ENCODE measurements around the gene MAX.
"Not testable (repeated sequence)": the region's sequence is repeated elsewhere in the genome, so short reads cannot be mapped to it uniquely, and the experiment has no call there.

Gene MAX

DNA sequence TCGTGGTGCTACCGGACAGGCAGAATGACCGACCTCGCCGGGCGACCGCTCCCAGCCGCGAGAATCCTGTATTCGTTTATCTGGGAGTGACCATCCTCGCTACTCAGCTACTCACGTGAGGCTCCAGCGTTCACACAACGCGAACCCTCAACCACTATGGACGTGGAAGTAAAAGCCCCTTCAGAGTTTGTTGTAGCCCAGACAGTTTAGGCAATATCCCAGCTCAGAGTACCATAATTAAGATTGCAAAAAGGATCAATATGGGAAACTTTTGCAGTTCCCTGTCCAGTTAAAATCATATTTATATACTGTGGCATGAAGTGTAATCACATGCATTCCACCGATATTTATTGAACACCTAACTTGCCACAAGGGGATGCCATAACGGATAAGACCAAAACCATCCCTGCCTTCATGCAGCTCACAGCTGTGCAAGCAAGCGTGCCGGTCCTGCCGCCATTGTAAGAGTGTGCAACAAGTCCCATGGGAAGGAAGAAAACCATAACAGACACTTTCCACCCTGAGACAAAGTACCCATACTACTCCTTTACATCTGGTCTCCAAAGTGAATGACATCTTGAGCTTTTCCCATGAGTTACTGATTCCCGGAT lies 938 bp upstream of the MAX start:
- no peak for DNase-seq

DNA sequence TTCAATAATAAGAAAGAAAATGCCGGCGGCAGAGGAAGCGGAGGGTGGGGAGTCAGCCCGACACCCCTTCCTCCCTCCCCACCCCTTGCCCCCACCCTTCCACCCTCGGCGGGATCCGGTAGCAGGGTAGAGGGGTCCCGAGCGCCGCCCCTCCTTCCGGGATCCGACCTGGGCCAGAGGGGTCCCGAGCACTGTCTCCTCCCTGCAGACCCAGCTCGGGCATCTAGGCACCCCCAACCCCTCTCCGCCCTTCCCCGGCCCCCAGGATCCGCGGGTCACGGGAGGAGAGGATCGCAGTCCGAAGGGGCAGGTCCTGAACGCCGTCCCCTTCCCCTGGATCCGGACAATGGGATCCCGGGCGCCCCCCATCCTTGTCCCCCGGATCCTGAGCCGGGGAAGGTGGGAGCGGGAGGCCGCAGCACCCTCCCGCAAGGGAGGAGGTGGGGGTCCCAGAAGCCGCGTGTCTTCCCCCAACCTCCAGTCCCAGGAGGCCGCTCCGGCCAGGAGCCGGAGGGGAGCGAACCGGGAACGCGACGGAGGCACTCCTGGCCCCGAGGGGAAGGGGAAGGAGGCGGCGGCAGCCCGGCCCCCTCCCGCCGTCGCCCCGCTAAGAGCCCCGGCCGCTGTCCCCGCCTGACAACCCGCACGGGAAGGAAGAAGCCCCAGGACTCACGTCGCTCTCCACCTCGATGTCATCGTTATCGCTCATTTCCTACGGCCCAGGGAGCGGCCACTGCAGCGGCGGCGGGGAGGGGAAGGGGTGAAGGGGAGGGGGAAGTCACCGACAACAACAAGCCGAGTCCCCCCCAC lies 481 bp downstream of the MAX start:
- peak; percentile 36 for DNase-seq

DNA sequence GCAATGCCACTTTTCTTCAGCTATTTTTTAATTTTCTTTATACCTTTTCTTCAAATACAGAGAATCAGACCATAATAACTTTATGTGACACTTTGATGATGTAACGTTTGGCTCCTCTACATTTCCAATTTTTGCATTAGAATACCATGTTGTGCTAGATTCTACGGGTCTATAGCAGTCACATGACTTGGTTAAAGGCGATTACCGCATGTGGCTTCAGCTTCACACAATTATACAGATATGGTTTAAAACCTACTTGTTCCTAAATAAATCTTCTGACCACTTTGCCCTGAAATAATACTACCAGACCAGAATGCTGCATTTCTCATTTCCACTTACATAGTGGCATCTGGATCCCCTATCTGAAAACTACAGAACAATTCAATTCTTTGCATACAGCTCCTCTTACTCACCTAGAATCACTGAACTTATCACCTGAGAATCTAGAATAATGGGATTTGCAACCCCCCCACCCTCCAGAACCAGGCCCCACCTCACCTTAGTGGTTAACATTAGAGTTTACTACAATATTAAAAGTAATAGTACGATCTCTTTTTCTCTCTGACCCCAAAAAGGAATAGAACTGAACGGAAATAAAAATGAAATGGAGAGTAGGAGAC lies 1.3 kb downstream of the MAX start:
- no peak for DNase-seq

DNA sequence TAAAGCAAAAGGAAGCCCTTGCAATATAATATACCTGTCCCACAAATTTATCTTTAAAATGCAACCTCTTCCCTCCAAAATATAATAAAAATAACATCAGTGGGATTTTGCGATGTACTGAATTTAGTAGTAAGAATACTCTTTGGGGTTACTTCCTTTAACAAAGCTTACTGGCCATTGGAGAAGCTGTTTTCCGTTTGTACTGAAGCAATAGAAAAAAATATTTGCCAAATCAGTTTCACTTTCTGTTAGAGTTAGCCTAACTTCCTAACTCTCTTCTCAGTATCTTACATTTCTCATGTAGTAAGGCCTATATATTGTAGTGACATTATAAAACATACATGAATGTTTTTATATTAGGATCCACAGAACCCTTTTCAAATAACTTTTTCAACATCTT lies 3.7 kb downstream of the MAX start:
- DNase-seq = no peak

DNA sequence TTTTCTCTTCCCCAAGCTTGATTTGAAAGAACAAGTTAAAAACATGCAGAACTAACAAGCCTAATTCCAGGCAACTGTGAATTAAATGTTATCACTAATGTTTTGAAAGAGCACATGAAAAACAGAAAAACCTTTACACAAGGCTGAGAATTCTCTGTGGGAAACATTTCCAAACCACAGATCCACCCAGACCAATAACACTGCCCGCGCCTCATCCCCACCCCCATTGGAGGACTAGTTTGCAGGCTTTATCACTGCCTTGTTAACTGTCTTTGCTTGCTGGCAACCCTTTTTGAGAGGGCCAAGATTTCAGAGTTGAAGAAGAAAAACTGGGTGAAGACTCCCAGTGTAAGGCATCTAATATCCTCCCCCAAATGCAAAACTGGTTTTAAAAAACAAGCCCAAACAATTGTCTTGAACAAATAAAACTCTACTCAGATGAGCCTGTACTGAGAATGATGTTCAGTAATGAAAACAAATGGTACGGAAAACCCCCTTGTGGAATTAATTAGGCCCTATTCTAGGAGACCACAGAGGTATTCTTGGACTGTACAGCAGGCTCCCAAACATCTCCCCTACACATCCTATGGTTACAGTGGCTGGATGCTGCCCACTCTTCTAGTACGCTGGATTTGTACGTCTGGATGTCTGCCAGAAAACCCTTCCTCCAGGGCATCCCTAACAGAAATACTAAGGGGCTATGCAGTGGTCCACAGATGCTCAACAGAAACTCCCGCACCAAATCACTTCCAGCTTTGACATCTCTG lies 5.8 kb downstream of the MAX start:
- DNase-seq = no peak

DNA sequence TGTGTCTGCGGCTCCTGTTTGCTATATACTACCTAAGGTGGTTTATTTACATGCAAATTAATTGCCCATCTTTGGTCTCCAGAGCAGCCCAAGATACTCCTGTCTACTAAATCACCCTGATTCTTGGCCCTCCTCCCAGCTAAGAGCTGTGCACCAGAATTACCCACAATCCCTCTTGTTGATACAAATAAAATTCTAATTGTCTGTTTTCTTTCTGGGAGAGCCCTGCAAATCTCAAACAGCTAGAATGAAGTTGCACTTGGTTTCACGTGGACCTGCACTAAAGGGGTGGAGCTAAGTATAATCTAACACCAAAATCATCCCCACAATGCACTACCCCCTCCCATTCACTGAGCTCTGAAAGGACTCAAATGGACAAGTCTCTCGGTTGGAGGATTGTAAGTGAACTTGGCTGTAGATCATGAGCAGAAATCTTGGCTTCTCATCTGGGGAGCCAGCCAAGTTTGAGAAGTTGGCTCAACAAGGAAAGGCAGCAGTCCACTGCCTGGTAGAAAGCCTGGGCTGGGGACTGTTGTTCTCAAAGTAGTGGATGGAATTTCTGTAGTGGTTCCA lies 6.6 kb downstream of the MAX start:
- no peak for DNase-seq

DNA sequence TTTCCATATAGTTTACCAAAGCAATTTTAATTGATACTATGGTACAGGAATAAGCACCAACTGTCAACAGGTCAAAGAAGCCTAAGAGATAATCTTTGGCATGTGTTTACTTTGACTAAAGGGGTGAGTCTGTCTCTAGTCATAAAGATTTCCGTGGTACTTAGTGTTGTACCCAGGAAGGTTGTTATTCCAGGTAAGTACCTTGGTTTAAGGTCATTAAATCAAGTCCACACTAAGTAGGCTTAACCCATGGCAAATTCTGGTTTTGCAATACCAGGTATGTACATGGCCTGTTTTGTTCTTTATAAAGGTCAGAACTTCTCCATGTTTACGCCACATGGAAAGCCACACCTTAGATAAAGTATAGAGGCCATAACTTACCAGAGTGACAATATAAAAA lies 10.0 kb downstream of the MAX start:
- no peak for DNase-seq

DNA sequence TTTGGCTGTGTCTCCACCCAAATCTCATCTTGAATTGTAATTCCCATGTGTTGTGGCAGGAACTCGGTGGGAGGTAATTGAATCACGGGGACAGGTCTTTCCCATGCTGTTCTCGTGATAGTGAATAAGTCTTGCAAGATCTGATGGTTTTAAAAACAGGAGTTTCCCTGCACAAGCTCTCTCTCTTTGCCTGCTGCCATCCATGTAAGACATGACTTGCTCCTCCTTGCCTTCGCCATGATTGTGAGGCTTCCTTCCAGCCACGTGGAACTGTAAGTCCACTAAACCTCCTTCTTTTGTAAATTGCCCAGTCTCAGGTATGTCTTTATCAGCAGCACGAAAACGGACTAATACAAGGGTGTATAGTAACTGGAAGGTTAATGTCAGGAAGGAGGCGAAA lies 14.5 kb downstream of the MAX start:
- not testable (repeated sequence) for DNase-seq

DNA sequence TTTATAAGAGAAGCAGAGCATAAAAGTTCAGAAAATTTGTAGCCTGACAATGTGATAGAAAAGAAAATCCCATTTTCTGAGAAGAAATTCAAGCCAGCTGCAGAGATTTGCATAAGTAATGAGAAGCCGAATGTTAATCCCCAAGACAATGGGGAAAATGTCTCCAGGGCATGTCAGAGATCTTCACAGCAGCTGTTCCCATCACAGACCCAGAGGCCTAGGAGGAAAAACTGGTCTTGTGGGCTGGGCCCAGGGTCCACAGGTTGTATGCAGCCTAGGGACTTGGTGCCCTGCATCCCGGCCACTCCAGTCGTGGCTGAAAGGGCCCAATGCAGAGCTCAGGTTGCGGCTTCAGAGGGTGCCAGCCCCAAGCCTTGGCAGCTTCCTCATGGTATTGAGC lies 15.6 kb downstream of the MAX start:
- DNase-seq = not testable (repeated sequence)

DNA sequence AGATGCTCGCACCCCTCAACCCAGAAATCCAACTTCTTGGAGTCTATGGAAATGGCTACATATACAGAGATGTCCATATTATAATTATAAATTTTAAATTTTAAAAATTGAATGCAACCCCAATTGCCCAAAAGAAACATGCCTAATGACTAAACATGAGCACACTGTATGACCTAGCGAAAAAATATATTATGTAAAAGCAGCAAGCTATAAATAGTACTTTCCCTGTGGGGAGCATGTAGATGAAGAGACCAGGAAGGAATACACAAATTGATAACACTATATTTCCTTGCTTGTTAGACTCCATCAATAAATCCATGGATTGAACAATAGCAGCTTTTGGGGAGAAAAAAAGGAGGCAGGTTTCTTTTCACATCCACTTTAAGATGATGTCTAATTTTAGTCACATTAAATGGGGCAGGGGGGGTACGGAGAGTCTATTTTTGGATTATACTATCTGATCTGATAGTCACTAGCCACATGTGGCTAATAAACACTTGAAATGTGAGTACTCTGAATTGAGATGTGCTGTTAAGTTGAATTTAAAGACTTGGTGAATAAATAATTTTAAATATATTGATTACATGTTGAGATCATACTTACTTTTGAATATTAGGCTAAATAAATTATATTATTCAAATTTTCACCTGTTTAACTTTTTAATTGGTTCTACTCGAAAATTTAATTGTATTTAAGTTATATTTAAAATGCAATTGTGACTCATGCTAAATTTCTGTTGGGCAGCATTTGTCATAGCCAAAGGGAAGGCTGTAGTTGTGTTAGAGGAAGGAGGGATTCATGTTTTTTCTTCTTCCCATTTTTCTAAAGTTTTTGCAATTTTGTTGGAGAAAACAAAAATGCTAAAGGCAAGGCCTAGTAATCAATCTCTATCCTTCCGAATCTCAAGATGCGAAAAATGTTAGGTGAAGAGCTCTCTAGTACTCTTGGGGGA lies 17.5 kb downstream of the MAX start:
- DNase-seq = no peak

DNA sequence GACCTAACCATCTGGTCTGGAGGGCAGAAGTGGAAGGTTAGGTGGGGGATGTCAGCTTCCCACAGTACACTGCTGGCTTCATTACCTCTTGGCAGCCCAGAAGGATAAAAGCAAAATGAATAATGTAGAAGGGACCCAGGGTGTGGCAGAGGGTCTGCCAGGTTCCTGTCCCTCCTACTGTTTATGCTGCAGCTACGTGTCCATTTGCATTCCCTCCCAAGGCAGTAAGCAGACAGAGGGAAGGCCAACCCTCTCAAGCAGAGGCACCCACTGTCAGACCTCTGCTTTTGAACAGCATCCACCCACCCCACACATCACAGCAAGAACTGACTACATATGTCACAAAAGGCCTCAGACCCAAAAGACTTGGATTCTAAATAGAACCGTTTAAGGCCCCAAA lies 19.4 kb downstream of the MAX start:
- no peak for DNase-seq

DNA sequence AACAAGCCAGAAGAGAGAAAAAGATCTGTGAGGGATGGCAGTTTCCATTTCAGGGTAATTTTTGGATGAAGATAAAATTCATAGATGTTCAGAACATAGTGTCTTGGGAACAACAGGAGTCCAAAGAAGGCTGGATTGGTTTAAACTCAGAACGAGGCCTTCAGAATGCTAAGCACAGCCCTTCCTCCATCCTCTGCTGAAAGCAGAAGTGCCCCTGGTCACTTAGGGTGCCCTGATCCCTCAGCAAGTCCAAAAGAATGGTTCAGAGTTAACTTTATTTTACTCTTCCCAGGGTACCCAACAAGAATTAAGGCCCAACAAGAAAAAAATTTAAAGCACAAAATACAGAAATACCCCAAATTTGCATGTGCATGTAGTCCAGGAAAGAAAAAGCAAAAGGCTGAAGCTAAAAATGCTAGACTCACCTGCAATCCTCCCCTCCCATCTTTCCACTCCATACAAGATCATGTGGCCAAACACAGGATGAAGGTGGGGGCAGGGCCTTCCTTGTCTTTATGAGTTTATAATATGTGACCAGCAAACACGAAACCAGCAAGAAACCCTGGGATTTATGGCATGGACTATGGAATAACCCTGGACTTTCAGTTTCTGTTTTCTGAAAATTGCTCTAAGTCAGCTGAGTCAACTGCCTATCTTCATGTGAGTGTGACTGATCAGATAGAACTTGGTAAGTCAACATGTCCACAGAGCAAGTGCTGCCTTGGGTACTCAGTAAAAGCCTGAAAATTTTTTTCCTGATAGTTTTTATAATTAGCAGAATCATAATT lies 21.2 kb downstream of the MAX start:
- DNase-seq = no peak

DNA sequence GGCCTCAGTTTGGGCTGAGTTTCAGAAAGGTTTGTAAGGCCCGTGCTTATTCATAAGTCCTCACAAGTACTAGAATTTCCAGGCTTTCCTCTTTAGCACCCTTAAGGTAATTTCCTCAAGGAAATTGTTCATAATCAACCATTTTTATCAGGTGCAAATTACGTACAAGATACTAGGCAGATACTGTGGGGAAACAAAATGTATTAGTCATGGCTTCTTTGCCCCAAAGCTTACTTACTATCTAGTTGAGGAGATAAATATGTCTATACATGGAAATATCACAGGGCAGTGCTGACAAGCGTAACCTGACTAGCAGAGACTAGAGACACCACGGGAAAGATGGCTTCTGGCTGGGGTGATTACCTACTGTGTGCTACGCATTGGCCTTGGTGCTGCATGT lies 22.5 kb downstream of the MAX start:
- no peak for DNase-seq

DNA sequence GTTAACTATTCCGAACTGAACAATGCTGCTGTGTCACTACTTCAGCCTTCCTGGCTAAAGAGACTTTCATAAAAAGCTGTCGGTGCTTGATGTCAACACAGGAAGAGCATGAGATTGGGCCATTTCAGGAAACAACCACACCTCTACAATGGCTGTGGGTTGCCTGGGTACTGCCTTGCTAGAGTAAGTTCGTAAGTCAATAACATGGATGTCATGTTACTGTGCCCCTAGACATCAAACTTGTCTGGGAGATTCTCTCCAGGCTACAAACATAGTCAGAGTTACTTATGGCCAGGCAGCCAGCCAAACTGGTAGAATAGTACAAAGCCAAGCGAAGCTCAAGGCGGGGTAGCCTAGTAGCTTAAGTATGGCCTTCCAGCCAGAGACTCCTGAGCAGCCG lies 23.1 kb downstream of the MAX start:
- no peak for DNase-seq

DNA sequence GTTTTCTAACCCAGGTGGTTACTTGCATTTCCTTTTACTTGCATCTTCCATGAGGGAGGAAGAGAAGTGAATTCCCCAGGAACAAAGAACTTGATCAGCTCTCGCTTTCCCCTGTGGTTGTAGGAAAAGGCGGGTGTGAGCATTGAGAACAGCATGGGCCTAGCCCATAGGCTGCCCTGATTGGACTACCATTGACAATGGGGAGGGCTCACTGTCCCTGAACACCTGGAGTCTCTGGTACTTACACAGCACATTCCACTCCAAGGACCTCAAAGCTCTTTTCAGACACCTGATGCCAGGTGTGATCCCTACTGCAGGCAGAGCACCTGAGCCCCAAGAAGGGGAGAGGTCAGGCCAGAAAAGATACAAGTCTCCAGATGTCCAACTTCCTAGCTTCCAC lies 25.0 kb downstream of the MAX start:
- no peak for DNase-seq

DNA sequence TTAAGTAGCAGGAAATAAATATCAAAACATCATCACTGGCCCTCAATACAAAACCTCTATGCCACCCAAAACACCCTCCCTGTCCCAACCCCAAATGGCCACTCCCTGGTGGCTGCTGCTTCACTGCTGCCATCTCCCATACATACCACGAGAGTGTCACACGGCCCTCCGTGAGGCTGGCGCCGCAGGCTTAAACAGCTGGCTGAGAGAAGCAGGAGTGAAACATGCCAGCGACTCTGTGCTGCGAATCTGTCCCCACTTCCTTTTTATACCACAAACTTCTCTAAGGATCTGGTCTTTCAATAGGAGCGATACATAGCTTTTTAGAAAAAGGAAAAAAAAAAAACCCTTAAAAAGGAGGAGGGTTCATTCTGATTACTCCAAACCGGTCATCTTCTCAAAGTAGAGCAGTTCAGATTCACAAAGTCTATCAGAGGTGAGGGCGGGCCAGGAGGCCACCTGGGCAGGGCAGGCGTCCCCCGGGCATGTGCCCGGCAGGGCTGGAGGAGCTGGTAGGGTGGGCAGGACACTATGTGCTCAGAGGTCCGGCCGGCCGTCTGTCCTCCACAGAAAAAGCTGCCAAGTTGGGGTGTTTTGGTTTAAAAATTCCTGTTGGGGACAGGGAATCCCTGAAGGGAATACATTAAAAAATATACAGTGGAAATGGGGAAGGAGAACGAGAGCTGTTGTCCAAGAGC lies 26.5 kb downstream of the MAX start:
- no peak for DNase-seq

DNA sequence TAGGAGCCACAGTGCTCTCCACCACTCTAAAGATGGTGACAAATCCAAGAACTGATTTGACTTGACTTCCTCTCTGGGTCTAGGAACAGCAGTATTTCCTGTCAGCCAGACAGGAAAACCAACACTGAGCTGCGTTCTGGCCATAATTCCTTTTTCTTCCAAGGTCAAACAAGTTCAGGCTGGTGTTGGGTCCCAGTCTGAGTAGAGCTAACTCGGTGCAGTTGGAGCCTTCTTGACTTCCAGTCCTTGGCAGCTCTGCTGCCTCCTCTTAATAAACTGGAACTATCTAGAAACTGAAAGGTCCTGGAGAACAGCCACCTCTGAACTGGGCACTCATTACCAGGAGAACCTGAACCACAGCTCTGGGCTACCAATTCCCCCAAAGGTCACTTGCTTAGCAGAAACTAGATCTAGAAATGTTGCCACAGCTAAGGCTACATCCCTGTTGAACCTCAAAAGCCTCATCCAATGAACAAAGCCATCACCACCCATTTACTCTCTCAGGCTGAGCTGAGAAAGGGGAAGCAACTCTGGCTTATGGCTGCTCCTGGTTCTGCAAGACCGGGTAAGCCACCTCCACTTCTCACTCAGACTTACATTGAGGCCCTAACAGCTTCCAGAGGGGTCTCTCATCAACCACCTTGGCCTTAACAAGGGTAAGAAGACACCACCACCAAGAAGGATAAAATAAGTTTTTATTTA lies 27.7 kb downstream of the MAX start:
- no peak for DNase-seq

DNA sequence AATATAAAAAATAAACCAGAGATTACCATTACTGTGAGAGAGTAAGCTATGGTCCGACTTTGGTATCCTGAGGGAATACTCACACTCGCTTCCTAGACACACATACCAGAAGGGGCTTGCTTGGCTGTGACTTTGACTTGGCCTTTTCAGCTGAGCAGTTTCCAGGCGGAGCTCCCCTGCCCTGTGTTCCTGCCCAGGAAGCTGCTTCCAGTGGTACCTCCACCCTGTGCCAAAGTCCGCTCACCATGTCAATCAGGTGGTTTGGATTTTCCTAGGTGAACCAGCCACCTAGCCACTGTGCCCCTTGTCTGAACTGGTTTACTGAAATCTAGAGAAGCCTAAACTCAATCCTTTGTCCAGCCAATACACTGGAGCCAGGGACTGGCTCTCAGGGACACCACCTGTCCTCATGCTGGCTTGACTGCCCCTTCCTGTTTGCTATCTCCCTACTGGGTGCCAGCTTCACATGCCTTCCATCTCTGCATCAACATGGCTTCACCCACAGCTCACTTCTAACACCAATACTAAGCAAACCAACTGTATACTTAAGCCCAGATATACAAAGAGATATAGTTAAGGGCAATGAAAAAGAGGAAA lies 28.6 kb downstream of the MAX start:
- DNase-seq = no peak

DNA sequence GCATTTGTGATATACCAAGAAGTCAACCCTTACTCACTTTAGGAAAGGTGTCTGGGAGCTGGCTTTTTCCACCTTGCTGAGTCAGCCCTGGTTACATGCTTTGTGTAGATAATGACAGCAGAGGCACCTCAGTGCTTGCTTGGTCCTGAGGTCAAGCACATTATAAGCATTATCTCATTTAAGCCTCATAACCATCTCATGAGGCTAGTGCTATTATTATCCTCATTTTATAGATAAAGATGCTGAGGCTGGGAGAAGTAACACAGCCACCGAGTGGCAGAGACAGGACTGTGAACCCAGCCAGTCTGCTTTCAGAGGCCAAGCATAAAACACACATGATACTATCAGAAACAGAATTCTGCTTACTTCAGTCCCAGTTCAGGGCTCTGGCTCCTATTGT lies 29.4 kb downstream of the MAX start:
- DNase-seq = no peak
